MM.1S (cell line): ENCODE measurements around the gene PSMA5.

ENCODE experiments used
- DNase-seq: peaks from one replicate; pipeline ENCODE4 v3.0.0-alpha.2; 2015
- H2AFZ ChIP-seq: fragments of 300-600 bp; sonication (generic); 2 replicates; pipeline ENCODE4 v1.6.0; 2016; ENCODE audit warnings: antibody characterized with exemption, low read length
- H3F3A ChIP-seq: fragments of 300-600 bp; sonication (generic); 2 replicates; pipeline ENCODE4 v1.6.1; 2016; ENCODE audit warnings: mild to moderate bottlenecking, antibody characterized with exemption, low read length, moderate library complexity, mixed read lengths; ENCODE audit not compliant: insufficient read depth
- H3K27ac ChIP-seq: fragments of 300-600 bp; sonication (generic); 2 replicates; pipeline ENCODE4 v1.5.1; 2016; ENCODE audit warnings: mild to moderate bottlenecking, low read length
- H3K27me3 ChIP-seq: fragments of 300-600 bp; sonication (generic); replicated peaks from 2 replicates; pipeline ENCODE4 v1.6.0; 2016; ENCODE audit warnings: low read length; ENCODE audit not compliant: insufficient read depth
- H3K36me3 ChIP-seq: fragments of 300-600 bp; sonication (generic); replicated peaks from 2 replicates; pipeline ENCODE4 v1.6.1; 2016; ENCODE audit warnings: mild to moderate bottlenecking, low read length, mixed read lengths; ENCODE audit not compliant: insufficient read depth
- H3K4me1 ChIP-seq: fragments of 300-600 bp; sonication (generic); 2 replicates; pipeline ENCODE4 v1.6.1; 2016; ENCODE audit warnings: low read length, mixed read lengths
- H3K4me2 ChIP-seq: fragments of 300-600 bp; sonication (generic); 2 replicates; pipeline ENCODE4 v1.6.0; 2016; ENCODE audit warnings: low read depth, low read length
- H3K4me3 ChIP-seq: fragments of 300-600 bp; sonication (generic); 2 replicates; pipeline ENCODE4 v1.5.1; 2016; ENCODE audit warnings: low read length, mixed read lengths
- H3K79me2 ChIP-seq: fragments of 300-600 bp; sonication (generic); 2 replicates; pipeline ENCODE4 v1.6.1; 2016; ENCODE audit warnings: mixed run types, low read length, mixed read lengths
- H3K9ac ChIP-seq: fragments of 300-600 bp; sonication (generic); 2 replicates; pipeline ENCODE4 v1.6.1; 2016; ENCODE audit warnings: low read length, mixed read lengths
- H3K9me2 ChIP-seq: fragments of 300-600 bp; sonication (generic); replicated peaks from 2 replicates; pipeline ENCODE4 v1.6.1; 2016; ENCODE audit warnings: mild to moderate bottlenecking, low read length, mixed read lengths; ENCODE audit not compliant: insufficient read depth
- H3K9me3 ChIP-seq: fragments of 300-600 bp; sonication (generic); replicated peaks from 2 replicates; pipeline ENCODE4 v1.6.1; 2016; ENCODE audit warnings: mild to moderate bottlenecking, low read length, mixed read lengths; ENCODE audit not compliant: insufficient read depth
- H4K20me1 ChIP-seq: fragments of 300-600 bp; sonication (generic); 2 replicates; pipeline ENCODE4 v1.6.1; 2016; ENCODE audit warnings: mild to moderate bottlenecking, low read length, moderate library complexity, mixed read lengths; ENCODE audit not compliant: insufficient read depth
- EZH2 ChIP-seq: fragments of 300-600 bp; sonication (generic); optimal IDR thresholded peaks from 2 replicates; pipeline ENCODE3; 2017; ENCODE audit warnings: low read depth, mild to moderate bottlenecking, antibody characterized with exemption, low read length, mixed read lengths
- EZH2phosphoT487 ChIP-seq: fragments of 300-600 bp; sonication (generic); IDR thresholded peaks from 2 replicates; pipeline ENCODE4 v1.6.1; 2018; ENCODE audit warnings: antibody characterized with exemption, low read length
- TF ChIP-seq, protein P1 (sequence below): fragments of 300-600 bp; sonication (generic); IDR thresholded peaks from 2 replicates; pipeline ENCODE4 v1.5.1; 2016; ENCODE audit warnings: antibody characterized with exemption, low read length, mixed read lengths

PSMA5 gene

DNA sequence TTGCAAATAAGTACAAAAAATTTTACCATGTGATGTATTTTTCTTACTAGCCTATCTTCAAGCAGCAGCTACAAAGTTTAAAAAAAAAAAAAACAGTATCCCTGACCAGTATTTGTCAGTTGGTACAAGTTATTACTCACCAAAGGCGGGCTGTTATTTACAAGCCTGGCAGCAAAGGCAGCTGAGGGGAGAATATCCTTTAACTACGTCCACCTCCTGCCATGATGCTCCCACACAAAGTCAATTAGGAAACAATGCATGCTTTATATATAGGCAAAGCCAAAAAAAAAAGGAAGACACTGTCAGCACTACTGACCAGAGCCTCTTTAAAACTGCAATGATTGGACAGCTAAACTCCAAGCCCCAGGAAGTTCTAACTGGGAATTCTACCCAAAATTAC lies 13.7 kb downstream of the PSMA5 start:
- H3K4me2 ChIP-seq: no peak overlapping the region
- no peaks in the 10 kb centered on the region; the same call in 1 of the 2 replicates for H3K36me3 ChIP-seq
- no peaks in the 10 kb centered on the region for H3K4me1 ChIP-seq
- H3K9me3 ChIP-seq: no peaks in the 10 kb centered on the region
- peaks cover 33% of the 10 kb centered on the region for H3K79me2 ChIP-seq
- TF ChIP-seq, protein P1, sequence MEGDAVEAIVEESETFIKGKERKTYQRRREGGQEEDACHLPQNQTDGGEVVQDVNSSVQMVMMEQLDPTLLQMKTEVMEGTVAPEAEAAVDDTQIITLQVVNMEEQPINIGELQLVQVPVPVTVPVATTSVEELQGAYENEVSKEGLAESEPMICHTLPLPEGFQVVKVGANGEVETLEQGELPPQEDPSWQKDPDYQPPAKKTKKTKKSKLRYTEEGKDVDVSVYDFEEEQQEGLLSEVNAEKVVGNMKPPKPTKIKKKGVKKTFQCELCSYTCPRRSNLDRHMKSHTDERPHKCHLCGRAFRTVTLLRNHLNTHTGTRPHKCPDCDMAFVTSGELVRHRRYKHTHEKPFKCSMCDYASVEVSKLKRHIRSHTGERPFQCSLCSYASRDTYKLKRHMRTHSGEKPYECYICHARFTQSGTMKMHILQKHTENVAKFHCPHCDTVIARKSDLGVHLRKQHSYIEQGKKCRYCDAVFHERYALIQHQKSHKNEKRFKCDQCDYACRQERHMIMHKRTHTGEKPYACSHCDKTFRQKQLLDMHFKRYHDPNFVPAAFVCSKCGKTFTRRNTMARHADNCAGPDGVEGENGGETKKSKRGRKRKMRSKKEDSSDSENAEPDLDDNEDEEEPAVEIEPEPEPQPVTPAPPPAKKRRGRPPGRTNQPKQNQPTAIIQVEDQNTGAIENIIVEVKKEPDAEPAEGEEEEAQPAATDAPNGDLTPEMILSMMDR: no peak
- TF ChIP-seq EZH2 (no peak), EZH2phosphoT487 (no peak)
- H3K9me2 ChIP-seq: no peaks in the 10 kb centered on the region
- no peaks in the 10 kb centered on the region for H4K20me1 ChIP-seq
- H3K4me3 ChIP-seq: no peak overlapping the region
- no peaks in the 10 kb centered on the region for H3K27me3 ChIP-seq
- no peak for DNase-seq
- no peak overlapping the region for H3K9ac ChIP-seq
- no peaks in the 10 kb centered on the region for H3F3A ChIP-seq
- H3K27ac ChIP-seq: no peak overlapping the region
- no peak overlapping the region for H2AFZ ChIP-seq

DNA sequence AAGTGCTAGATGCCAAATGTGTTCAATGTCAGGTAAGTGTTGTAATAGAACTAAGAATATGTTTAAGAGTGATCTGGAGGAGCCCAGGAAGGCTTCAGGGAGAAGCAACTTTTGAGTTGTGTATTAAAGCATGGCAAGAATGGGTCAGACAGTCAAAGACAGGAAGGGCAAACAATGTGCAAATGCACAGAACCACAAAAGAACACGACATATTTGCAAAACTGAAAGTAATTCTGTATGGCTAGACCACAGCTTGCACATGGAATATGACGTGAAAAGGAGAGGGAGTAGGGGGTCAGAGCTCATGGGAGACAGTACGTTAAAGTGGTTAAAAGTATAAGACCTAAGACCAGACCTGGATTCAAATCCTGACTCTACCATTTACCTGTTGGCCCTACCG lies 21.4 kb downstream of the PSMA5 start:
- H3K79me2 ChIP-seq: peaks cover 5% of the 10 kb centered on the region; the same call in 1 of the 2 replicates
- peak; percentile 44 for DNase-seq
- peak overlapping the region; percentile 10; the same call in 1 of the 2 replicates for H3K27ac ChIP-seq
- no peak overlapping the region for H2AFZ ChIP-seq
- no peaks in the 10 kb centered on the region for H3K9me3 ChIP-seq
- H3K4me2 ChIP-seq: no peak overlapping the region
- H3K4me1 ChIP-seq: peaks cover 6% of the 10 kb centered on the region
- TF ChIP-seq, protein P1: no peak
- TF ChIP-seq EZH2phosphoT487 (no peak), EZH2 (no peak)
- H4K20me1 ChIP-seq: no peaks in the 10 kb centered on the region
- H3K9me2 ChIP-seq: no peaks in the 10 kb centered on the region
- H3K36me3 ChIP-seq: no peaks in the 10 kb centered on the region
- H3F3A ChIP-seq: no peaks in the 10 kb centered on the region; the same call in 1 of the 2 replicates
- H3K4me3 ChIP-seq: no peak overlapping the region
- H3K9ac ChIP-seq: no peak overlapping the region
- no peaks in the 10 kb centered on the region for H3K27me3 ChIP-seq

DNA sequence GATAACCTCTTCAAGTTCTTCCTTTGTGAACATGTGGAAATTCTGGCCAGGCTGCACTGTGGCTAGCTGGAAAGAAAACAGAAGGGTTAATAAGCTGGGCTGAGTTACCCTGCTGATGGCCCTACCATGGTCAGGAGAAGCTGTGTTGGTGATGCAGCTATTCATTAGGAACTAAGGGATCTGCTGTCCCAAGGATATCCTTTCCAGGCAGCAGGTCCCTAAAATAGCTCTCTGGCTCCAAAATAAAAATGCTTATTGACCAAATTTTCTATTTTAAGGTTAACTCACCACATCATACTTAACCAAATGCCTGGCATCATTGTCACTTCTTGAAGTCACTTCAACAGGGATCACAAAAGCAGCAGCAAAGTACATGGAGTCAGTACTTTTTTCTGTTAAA lies 24.2 kb downstream of the PSMA5 start:
- Histone ChIP-seq H3K4me3 (no peak overlapping the region), H3K4me1 (peaks cover 6% of the 10 kb centered on the region), H3K36me3 (no peaks in the 10 kb centered on the region), H3K4me2 (no peak overlapping the region), H3K79me2 (peaks cover 5% of the 10 kb centered on the region; the same call in 1 of the 2 replicates), H3K27ac (no peak overlapping the region), H3K9me2 (no peaks in the 10 kb centered on the region), H3K9me3 (no peaks in the 10 kb centered on the region), H3K9ac (no peak overlapping the region), H2AFZ (no peak overlapping the region), H3F3A (no peaks in the 10 kb centered on the region; the same call in 1 of the 2 replicates), H3K27me3 (no peaks in the 10 kb centered on the region), H4K20me1 (no peaks in the 10 kb centered on the region)
- TF ChIP-seq, protein P1: no peak
- TF ChIP-seq EZH2 (no peak), EZH2phosphoT487 (no peak)
- DNase-seq: no peak
